H7 (cell line): ENCODE measurements around the gene RANBP3. TPM values are rescaled to one million over a fixed set of nuclear protein-coding genes. Genes with fewer than 3 reads are reported as not detected.
"Not testable (repeated sequence)": the region's sequence is repeated elsewhere in the genome, so short reads cannot be mapped to it uniquely, and the experiment has no call there.

Experiments
- DNase-seq: peaks from one replicate; pipeline ENCODE4 v3.0.0; 2012
- H3K27me3 ChIP-seq: 2 replicates; pipeline ENCODE4 v1.6.0; 2011; ENCODE audit warnings: mild to moderate bottlenecking, low read length; ENCODE audit not compliant: control insufficient read depth, insufficient read depth
- H3K36me3 ChIP-seq: replicated peaks from 2 replicates; pipeline ENCODE4 v1.5.1; 2011; ENCODE audit warnings: low read length; ENCODE audit not compliant: control insufficient read depth, insufficient read depth
- H3K4me3 ChIP-seq: 2 replicates; pipeline ENCODE4 v1.5.1; 2011; ENCODE audit warnings: low read depth, mild to moderate bottlenecking, control low read depth, low read length, moderate library complexity; ENCODE audit not compliant: insufficient read depth
- total RNA-seq: library from RNA; depleted of rRNA; stranded (reverse); fragments of >200 nt; shearing (Covaris generic); gene quantifications from 2 replicates; pipeline ENCODE4 v1.2.3, GENCODE V29; 2014

Gene RANBP3
- total RNA-seq, 1 experiment from 2014 or later: 79.7 TPM

GRCh38 chr19:5889288-5889971 lies 88.5 kb downstream of the RANBP3 start:
- H3K36me3 ChIP-seq: no peaks in the 10 kb centered on the region
- DNase-seq: peak; percentile 46
- no peaks in the 10 kb centered on the region; the same call in 1 of the 2 replicates for H3K27me3 ChIP-seq
- no peak overlapping the region for H3K4me3 ChIP-seq

GRCh38 chr19:5884065-5884811 lies 93.7 kb downstream of the RANBP3 start:
- H3K27me3 ChIP-seq, H3K36me3 ChIP-seq, DNase-seq, H3K4me3 ChIP-seq: not testable (repeated sequence)

DNA sequence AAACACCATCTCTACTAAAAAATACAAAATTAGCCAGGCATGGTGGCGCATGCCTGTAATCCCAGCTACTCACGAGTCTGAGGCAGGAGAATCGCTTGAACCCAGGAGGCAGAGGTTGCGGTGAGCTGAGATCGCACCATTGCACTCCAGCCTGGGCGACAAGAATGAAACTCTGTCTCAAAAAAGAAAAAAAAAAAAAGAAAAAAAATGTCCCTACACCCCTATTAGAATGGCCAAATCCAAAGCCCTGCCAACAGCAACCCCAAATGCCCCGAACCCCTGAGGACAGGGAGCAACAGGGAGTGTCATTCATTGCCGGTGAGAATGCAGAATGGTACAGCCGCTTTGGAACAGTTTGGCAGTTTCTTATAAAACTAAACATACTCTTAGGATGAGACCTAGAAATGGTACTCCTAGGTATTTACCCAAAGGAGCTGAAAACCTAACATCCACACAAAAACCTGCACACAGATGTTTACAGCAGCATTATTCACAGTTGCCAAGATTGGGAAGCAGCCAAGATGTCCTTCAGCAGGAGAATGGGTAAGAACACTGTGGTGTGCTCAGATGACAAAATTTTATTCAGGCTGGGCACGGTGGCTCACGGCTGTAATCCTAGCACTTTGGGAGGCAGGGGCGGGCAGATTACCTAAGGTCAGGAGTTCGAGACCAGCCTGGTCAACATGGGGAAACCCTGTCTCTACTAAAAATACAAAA lies 94.6 kb downstream of the RANBP3 start:
- not testable (repeated sequence) for H3K36me3 ChIP-seq, H3K27me3 ChIP-seq, H3K4me3 ChIP-seq, DNase-seq

- Histone ChIP-seq H3K36me3 (no peaks in the 10 kb centered on the region), H3K27me3 (no peaks in the 10 kb centered on the region), H3K4me3 (no peak overlapping the region)
- no peak for DNase-seq
Observed at GRCh38 chr19:5882421-5882968, 95.4 kb downstream of the RANBP3 start.

DNA sequence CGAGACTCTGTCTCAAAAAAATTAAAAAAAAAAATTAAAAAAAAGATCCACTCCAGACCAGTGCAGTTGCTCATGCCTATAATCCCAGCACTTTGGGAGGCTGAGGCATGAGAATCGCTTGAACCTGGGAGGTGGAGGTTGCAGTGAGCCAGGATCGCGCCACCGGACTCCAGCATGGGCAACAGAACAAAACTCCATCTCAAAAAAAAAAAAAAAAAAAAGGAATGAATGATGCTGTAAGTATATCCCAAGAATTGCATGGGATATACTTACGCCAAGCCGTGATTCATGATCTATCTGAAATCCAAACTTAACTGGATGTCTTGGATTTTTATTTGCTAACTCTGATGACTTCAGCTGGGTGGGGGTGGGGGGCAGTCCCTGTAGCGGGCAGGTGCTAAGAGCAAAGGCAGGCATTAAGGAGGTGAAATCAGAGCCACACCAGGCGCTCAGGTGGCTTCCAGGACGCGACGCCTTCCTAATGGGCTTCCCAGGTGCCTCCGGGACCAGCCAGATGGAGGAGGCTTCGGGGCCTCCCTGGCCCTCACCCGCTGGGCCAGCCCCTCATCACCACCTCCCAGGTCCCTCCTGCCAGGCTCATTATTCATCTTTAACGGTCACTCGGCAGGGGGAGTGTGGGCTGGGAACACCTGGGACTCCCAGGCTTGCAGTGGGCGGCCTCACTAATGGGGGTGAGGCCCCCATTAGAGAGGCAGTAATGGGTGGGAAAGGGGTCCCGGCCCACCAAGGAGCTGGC lies 96.2 kb downstream of the RANBP3 start:
- no peaks in the 10 kb centered on the region for H3K36me3 ChIP-seq
- no peaks in the 10 kb centered on the region for H3K27me3 ChIP-seq
- no peak overlapping the region for H3K4me3 ChIP-seq
- DNase-seq: peak; percentile 68

- peak; percentile 77 for DNase-seq
- H3K27me3 ChIP-seq: no peaks in the 10 kb centered on the region
- H3K4me3 ChIP-seq: no peak overlapping the region
- no peaks in the 10 kb centered on the region for H3K36me3 ChIP-seq
Observed at GRCh38 chr19:5880604-5881078, 97.3 kb downstream of the RANBP3 start.

GRCh38 chr19:5880196-5880595 lies 97.7 kb downstream of the RANBP3 start:
- Histone ChIP-seq H3K4me3 (no peak overlapping the region), H3K36me3 (no peaks in the 10 kb centered on the region), H3K27me3 (no peaks in the 10 kb centered on the region)
- no peak for DNase-seq

GRCh38 chr19:5877882-5878281 lies 100.1 kb downstream of the RANBP3 start:
- DNase-seq: peak; percentile 55
- Histone ChIP-seq H3K4me3 (no peak overlapping the region), H3K36me3 (no peaks in the 10 kb centered on the region), H3K27me3 (no peaks in the 10 kb centered on the region)

GRCh38 chr19:5877427-5877826 lies 100.5 kb downstream of the RANBP3 start:
- H3K27me3 ChIP-seq: no peaks in the 10 kb centered on the region
- H3K4me3 ChIP-seq: no peak overlapping the region
- H3K36me3 ChIP-seq: no peaks in the 10 kb centered on the region
- DNase-seq: peak; percentile 18

GRCh38 chr19:5874496-5874895 lies 103.4 kb downstream of the RANBP3 start:
- not testable (repeated sequence) for H3K27me3 ChIP-seq, DNase-seq, H3K36me3 ChIP-seq, H3K4me3 ChIP-seq

DNA sequence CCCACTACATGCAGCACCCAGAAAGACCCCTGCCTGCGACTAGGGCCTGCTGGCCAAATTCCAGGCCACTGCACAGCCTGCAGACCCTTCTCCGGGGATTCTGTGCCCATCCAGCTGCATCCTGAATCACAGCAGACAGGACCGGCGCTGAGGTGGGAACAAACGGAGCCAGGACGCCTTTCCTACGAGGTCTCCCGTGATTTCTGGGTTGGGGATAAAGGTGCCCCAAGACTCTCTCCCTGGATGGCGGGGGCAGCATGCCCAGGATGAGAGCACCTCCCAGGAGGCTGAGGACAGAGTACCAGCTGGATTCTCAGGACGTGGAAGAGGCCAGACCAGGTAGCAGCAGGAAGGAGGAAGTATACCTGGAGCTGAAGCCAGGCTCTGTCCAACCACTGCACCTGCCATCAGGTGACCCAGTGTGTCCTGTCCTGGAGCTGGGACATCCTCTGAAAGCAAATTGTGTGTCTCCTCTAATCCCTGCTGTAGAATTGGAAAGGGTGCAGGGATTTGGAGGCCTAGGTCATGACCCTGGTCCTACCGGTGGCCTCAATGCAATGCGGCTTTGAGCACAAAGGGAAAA lies 104.2 kb downstream of the RANBP3 start:
- DNase-seq: no peak
- no peaks in the 10 kb centered on the region for H3K27me3 ChIP-seq
- no peaks in the 10 kb centered on the region for H3K36me3 ChIP-seq
- no peak overlapping the region for H3K4me3 ChIP-seq

GRCh38 chr19:5870986-5871394 lies 107.0 kb downstream of the RANBP3 start:
- Histone ChIP-seq H3K4me3 (no peak overlapping the region), H3K36me3 (no peaks in the 10 kb centered on the region), H3K27me3 (no peaks in the 10 kb centered on the region)
- DNase-seq: no peak

DNA sequence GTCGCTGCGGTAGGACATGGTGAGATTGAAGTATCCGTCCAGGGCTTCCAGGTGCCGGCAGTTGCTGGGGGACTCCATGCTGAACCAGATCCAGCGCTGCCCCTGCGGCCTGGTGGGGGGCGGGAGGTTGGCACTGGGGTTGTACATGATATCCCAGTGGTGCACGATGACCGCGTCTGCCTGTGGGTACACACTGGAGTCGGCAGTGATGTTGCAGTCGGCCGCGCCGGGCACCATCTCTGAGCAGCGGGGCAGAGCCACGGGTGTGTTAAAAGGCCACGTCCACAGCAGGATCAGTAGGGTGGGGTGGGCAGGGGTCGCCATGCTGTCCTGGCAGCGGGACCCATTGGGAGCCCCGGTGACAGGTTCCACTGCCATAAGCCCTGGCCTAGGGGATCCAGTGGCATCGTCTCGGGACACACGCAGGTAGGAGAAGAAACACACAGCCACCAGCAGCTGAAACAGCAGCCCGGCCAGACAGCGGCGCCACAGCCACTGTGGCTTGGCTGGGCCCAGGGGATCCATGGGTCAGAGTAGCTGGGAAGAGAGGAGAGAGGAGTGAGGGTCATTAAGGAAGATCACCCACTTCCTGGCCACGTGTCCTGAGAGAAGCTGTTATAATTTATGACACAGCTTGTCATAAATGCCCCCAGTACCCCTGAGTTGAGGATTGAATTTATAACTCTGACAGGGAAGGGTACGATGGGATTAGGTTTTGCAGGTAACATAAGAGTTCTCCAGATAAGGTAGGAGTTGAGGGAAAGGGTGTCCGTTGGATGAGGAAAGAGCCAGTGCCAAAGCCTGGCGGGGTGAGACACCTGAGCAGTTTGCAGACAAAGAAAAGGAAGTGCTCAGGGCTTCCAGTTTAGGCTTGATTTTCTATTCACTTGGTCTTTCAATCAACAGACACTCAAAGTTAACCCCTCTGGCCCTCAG lies 110.5 kb downstream of the RANBP3 start:
- no peaks in the 10 kb centered on the region for H3K27me3 ChIP-seq
- H3K4me3 ChIP-seq: no peak overlapping the region
- peak; percentile 45 for DNase-seq
- no peaks in the 10 kb centered on the region for H3K36me3 ChIP-seq
